GM12874 (cell line): ENCODE data around the gene C18orf63.

Experiments
- TF ChIP-seq, protein P1 (sequence below): IDR thresholded peaks from 2 replicates; pipeline ENCODE4 v1.5.1; 2011; ENCODE audit warnings: low read depth, mild to moderate bottlenecking, control low read depth, low read length, moderate library complexity; ENCODE audit not compliant: insufficient read depth

Gene C18orf63

GRCh38 chr18:74314759-74315463, 728 bp upstream of the C18orf63 start:
- TF ChIP-seq, protein P1, sequence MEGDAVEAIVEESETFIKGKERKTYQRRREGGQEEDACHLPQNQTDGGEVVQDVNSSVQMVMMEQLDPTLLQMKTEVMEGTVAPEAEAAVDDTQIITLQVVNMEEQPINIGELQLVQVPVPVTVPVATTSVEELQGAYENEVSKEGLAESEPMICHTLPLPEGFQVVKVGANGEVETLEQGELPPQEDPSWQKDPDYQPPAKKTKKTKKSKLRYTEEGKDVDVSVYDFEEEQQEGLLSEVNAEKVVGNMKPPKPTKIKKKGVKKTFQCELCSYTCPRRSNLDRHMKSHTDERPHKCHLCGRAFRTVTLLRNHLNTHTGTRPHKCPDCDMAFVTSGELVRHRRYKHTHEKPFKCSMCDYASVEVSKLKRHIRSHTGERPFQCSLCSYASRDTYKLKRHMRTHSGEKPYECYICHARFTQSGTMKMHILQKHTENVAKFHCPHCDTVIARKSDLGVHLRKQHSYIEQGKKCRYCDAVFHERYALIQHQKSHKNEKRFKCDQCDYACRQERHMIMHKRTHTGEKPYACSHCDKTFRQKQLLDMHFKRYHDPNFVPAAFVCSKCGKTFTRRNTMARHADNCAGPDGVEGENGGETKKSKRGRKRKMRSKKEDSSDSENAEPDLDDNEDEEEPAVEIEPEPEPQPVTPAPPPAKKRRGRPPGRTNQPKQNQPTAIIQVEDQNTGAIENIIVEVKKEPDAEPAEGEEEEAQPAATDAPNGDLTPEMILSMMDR = no peak

- TF ChIP-seq, protein P1 = no peak
Measured at GRCh38 chr18:74316257-74317170, 875 bp downstream of the C18orf63 start.

DNA sequence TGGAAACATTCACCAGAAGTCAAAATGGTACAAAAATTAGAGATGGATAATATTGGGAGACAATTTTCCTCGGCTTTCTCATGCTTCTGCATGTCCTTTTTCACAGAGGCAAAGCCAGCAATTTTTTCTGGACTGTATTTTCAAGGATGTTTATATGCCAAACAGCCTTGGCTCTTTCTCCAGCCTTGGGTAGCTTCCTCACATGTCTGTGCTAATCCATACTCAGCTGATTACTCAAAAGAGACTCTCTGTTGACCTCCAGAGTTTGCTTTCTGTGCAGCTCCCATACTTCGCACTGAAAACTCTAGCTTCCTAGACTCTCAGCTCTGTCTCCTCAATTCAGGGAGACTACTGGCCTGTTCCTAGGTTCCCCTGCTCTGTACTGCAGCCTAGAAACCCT, 10.6 kb downstream of the C18orf63 start:
- TF ChIP-seq, protein P1 = no peak

GRCh38 chr18:74328206-74328605, 12.6 kb downstream of the C18orf63 start:
- TF ChIP-seq, protein P1 = no peak

GRCh38 chr18:74329688-74330205, 14.1 kb downstream of the C18orf63 start:
- TF ChIP-seq, protein P1 = no peak

DNA sequence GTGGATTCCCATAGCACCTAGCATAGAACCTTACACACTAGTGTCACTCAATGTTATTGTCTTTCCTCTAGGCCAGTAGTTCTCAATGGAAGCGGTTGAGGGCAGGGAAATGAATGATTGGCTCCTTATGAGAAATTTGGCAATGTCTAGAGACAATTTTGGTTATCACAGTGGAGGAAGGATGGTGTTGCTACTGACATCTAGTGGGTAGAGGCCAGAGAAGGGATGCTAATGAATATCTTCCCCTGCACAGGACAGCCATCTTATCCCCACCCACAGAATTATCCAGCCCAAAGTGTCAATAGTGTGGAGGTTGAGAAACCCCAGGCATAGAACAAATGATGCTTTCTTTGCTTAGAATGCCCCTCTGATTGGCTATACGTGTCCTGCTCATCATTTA, 15.8 kb downstream of the C18orf63 start:
- TF ChIP-seq, protein P1 = peak; percentile 19; the same call in 1 of the 2 replicates

DNA sequence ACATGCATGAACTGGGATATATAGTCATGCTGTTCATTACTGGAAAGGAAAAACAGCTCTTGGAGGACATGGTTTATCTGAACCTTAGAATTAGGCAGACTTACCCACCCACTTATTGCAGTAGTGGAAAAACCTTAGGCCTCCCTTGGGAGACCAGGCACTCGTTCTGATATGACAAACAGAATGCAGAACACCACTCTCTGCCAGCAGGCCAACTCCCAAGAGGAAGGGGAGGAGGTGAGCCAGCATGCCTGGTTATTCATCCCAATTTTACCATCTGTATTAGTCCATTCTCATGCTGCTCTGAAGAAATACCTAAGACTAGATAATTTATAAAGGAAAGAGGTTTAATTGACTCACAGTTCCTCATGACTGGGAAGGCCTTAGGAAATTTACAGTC, 17.5 kb downstream of the C18orf63 start:
- TF ChIP-seq, protein P1 = no peak
